Prostate gland (tissue), 2 donors: ENCODE data around the gene SCLT1.

Source experiments
- POLR2A ChIP-seq: fragments of 450-650 bp; IDR thresholded peaks from one replicate; pipeline ENCODE4 v1.6.1; 2016; ENCODE audit warnings: antibody characterized with exemption, mild to moderate bottlenecking
- POLR2AphosphoS5 ChIP-seq: sonication (generic); formaldehyde crosslinking; IDR thresholded peaks from one replicate; pipeline ENCODE4 v1.6.1; 2017; ENCODE audit warnings: antibody characterized with exemption
- TF ChIP-seq, protein P1 (sequence below), 4 experiments: fragments of 200-600 bp in 2 of 4; fragments of 450-650 bp in 2 of 4; sonication (generic) in 2 of 4; IDR thresholded peaks; 1 replicate in 3 of 4; 2 replicates in 1 of 4; pipeline ENCODE4 v1.5.1; 2016 to 2019; ENCODE audit warnings: antibody characterized with exemption in 4 of 4, mild to moderate bottlenecking in 2 of 4, moderate library complexity in 2 of 4

DNA sequence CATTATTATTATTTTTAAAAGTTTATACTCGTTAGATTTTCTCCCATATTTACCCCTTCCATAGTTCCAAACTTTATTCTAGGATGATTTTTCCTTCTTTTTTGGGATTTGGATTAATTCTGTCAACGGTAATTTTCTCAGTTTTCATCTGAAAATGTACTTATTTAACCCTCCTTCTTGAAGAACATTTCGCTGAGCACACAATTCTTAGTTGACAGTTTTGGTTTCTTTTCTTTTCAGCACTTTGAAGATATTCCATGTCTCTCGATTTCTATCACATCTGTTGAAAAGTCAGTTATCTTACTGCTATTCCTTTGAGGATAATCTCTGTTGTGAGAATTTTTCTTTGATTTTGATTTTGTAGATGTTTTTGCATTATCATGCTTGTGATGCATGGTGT lies 85.2 kb downstream of the SCLT1 start:
- TF ChIP-seq, protein P1, sequence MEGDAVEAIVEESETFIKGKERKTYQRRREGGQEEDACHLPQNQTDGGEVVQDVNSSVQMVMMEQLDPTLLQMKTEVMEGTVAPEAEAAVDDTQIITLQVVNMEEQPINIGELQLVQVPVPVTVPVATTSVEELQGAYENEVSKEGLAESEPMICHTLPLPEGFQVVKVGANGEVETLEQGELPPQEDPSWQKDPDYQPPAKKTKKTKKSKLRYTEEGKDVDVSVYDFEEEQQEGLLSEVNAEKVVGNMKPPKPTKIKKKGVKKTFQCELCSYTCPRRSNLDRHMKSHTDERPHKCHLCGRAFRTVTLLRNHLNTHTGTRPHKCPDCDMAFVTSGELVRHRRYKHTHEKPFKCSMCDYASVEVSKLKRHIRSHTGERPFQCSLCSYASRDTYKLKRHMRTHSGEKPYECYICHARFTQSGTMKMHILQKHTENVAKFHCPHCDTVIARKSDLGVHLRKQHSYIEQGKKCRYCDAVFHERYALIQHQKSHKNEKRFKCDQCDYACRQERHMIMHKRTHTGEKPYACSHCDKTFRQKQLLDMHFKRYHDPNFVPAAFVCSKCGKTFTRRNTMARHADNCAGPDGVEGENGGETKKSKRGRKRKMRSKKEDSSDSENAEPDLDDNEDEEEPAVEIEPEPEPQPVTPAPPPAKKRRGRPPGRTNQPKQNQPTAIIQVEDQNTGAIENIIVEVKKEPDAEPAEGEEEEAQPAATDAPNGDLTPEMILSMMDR (IDR thresholded peaks at IDR 0.05): no peak
- TF ChIP-seq POLR2A (no peak), POLR2AphosphoS5 (no peak)
